Stimulated activated CD8-positive, alpha-beta memory T cell treated with anti-CD3 and anti-CD28 coated beads, Interleukin-4, amount 100 ng/mL, for 48 hours (primary cell): ENCODE results near the gene GLB1L2.

Experiments
- DNase-seq: peaks from one replicate; pipeline ENCODE4 v3.0.0-alpha.2; 2020

The GLB1L2 gene

GRCh38 chr11:134389464-134390180 lies 57.8 kb downstream of the GLB1L2 start:
- DNase-seq: no peak

DNA sequence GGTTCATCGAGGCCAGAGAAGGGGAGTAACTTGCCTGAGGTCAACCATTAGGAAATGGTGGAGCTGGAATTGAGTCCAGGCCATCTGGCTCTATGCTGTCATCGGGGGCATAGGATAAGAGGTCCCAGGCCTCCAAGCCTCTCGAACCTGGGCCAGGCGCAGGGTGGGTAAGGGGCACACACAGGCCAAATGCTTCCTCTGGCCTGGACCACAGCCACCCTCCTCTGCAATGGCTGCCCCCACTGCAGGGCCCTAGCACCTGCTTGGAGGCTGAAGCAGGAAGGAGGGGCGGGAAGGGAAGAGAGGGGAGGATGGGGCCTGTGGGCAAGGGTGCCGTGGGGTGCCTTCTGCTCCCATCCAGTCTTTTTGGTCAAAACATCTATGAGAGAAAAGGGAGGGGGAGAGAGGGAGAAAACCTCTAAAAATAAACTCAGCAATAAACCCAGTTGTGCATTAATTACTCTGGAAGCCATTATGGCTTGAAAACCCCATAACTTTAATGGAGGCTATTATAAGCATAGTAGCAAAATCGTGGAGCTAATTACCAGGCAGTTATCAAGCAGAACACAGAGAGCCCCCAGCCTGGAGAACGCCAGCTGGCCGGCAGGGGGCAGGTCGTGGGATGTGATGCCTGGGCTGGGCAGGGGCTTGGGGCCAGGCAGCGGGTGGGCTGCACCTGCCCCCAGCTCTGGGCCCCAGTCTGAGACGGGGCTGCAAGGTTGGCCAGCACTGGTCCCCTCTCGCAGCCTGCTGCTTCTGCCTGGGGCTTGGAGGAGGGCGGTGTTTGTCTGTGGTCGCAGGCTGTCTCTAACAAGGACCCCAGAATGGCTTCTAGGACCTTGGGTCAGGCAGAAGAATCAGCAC lies 59.1 kb downstream of the GLB1L2 start:
- no peak for DNase-seq

DNA sequence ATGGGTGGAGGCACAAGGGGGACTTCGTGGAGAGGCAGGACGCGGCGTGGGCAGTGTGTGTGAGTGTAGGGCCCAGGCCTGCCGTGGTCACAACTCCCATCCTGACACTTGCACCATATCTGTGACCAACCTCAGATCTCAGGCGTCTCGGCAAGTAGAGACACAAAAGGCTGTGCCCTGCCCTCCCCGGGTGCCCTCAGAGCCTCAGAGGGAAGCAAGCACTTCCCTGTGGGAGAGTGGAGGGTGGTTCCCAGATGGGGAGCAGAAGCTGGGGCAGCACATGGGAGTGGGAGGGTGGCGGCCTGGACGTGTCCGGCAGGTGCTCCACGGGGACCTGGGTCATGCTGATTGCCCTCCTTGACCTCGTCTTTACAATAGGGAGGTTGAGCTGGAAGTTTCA lies 59.9 kb downstream of the GLB1L2 start:
- no peak for DNase-seq

DNA sequence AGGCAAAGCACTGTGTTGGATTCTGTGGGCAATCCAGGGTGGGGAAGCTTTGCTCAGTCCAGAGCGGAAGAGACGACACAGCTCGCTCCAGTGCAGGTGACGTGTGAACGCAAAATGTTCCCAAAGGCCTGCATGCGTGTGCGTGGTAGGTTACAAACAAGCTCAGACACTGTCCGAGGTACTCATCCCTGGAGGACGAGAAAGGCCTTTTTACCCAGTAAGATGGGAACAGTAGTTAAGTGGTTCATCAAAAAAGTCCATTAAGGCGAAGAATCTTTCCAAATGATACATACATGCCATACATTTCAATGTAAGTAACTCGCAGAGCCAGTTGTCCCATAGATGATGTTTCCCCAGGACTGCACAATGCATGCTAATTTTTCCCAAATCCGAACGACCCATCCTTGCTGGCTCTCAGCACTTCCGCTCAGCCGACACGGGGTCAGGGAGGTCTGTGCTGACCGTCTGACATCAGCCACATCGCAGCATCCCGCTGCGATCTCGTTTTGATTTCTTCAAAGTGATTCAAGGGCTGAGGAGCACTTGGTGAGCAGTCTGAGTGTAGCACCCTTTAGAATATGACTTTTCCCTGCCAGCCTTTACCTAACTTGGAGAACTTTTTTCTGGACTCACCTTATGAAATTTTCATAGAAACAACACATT lies 61.3 kb downstream of the GLB1L2 start:
- DNase-seq: no peak

DNA sequence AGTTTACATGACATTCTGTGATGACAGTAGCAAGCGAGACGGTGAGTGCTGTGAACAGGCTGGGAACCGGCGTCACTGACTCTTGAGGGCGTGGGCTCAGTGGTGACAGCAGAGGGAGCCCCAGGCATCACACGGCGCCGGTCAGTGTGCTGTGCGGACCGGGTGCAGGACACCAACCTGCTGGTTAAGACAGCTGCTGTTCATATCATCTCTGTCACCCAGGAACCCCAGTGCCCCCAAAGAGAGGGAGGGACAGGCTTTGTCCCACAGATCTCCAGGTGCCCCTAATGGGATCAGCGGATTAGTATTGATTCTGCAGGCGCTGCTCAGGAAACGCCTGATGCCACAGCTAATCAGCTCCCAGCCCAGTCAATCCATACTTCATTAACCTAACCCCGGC lies 61.9 kb downstream of the GLB1L2 start:
- DNase-seq: no peak

DNA sequence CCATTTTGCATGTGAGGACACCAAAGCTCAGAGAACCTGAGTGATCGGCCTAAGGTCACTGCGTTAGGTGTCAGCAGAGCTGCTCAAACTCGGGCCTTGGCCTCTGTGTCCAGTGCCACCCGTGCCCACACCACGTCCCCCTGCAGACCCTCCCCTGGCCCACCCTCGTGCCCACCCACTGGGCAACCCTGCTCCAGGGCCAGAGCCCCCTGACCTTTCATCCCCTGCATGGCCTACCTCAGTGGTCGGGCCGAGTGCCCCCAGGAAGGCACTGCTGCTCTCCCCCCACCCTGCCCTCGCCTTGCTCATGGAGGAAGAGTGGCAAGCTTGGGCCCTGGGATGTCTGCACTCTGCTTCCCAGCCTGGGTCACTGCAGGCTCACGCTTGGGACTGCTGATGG lies 62.5 kb downstream of the GLB1L2 start:
- no peak for DNase-seq

- DNase-seq: no peak
Observed at GRCh38 chr11:134395002-134395401, 63.2 kb downstream of the GLB1L2 start.

DNA sequence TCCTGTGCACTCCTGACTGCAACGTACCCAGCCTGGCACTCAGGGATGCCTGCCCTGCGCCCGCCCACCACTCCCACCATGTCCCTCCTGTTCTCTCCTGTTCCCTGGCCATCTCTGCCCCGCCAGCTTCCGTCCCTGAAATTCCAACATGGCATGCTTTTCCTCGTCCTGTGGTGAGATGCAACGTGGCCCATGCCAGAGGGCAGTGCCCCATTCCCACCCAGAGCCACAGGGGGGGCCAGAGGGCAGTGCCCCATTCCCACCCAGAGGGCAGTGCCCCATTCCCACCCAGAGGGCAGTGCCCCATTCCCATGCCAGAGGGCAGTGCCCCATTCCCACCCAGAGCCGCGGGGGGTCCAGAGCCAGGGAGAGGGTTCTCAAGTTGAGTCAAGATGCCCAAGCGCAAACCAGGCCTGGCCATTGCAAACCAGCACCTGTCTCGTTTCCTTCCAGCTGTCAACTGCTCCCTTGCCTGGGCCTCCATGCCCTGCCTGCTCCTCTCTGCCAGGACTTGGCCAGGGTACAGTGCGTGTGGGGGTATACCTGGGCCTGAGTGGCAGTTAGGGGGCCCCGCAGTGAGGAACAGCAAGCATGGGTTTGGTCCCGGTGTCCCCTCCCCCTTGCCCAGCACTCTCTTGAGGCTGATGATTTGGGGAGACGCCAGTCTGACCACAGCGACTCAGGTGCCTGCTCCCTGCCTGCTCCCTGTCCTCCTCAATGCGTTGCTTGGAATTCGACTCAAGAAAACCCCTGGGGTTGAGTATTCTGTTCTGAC lies 65.7 kb downstream of the GLB1L2 start:
- no peak for DNase-seq

- no peak for DNase-seq
Observed at GRCh38 chr11:134398079-134398444, 66.3 kb downstream of the GLB1L2 start.

GRCh38 chr11:134398644-134399292 lies 67.0 kb downstream of the GLB1L2 start:
- DNase-seq: no peak

DNA sequence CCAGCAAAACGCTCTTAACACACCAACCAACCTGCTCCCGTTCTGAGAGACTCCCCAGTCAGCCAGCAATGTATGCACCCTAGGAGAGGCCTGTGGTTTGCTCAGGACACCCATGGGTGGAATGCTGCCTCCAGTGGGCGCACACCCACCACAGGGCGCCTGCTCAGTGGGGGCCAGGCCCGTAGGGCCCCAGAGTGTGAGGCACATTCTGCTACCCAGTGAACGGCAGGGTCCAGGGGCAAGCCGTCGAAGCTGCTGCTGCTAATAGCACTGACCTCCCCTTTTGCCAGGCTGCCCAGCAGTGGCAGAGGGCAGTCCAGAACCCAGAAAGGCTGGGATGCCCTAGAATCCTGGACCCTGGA lies 67.5 kb downstream of the GLB1L2 start:
- no peak for DNase-seq

DNA sequence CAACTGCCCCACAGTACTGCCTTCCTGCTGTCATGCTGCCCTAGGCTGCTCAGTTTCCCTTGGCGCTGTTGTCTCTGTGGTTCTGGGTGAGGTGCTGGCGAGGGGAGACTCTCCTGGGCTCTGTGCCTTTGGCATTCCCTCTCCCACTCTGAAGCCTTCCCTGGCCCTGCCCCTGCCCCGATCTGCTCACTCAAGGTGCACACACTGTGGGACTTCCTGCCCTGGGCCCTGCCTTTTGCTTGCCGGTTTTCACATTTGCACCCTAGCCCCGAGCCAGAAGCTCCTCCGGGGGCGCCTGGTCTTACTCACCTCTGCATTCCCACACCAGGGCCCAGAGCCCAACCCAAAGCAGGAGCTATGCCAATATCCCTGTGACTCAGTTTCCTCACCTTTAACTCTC lies 68.2 kb downstream of the GLB1L2 start:
- no peak for DNase-seq

- no peak for DNase-seq
Observed at GRCh38 chr11:134401825-134402809, 70.3 kb downstream of the GLB1L2 start.

DNA sequence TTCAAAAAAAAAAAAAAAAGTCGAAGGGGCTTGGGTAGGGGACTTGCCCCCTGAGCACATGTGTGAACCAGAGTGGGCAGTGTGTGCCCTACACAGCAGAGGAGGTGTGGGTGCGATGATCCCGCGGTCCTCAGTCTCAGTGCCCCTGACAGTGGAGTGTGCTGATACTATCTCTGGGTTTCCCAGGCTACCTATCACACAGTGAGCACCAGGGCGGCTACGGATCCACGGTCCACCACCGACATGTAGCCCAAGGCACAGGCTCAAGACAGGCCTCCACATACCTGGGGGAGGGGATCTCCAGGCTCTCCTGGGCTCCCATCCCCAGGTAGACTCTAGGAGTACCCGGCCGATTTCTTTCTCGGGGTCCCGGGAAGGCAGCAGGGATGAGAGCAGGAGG lies 71.1 kb downstream of the GLB1L2 start:
- DNase-seq: no peak

GRCh38 chr11:134404575-134405341 lies 73.0 kb downstream of the GLB1L2 start:
- no peak for DNase-seq

DNA sequence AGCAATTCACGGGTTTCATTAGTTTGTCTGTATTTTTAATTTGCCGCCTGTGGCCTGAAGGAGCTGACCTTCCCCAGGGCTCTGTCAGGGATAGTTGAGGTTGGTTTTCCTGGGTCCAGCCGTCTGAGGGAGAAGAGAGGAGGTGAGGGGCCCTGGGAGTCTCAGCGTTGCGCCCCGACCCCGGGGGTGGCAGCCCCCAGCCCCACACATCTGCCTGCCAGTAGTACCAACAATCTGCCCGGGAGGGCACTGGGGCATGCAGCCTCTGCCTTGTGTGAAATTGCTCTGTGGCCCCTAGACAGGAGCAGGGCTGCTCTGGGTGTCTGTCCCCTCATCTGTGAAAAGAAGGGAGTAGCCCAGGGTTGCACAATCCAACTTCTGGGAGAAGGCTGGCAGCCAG lies 73.6 kb downstream of the GLB1L2 start:
- DNase-seq: no peak

- DNase-seq: no peak
Observed at GRCh38 chr11:134405841-134406240, 74.1 kb downstream of the GLB1L2 start.

DNA sequence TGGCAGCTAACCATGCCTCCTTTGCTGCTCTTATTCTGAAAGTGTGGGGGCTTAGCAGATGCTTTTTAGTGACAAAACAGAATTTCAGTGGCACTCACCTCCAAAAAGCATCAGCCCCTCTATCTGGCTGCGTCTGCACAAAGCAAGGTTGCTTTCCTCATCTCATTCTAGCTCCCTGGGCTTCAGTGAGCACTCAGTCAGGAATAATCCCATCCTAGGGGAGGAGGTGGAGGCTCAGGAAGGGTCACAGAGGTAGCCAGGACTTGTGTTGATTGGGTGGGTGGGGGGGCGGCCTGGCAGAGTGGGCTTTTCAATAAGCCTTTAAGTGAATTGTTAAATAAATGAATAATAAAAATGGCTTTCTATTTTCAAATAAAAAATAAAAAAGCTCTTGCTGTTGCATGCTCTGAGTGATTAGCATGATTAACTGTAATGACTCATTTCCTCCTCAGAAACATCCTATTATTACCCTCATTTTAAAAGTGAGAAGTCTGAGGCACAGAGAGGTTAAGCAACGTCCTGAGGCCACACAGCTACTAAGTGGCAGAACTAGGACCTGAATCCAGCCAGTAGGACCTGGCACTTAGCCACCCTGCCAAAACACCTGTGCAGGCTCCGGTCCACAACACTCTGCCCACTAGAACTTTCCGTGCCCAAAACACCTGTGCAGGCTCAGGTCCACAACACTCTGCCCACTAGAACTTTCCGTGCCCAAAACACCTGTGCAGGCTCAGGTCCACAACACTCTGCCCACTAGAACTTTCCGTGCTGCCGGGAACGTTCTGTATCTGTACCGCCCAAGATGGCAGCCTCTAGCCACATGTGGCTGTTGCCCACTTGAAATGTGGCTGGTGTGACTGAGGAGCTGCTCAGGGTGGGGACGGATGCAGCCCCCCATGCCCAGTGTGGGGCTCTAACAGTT lies 74.7 kb downstream of the GLB1L2 start:
- DNase-seq: no peak

DNA sequence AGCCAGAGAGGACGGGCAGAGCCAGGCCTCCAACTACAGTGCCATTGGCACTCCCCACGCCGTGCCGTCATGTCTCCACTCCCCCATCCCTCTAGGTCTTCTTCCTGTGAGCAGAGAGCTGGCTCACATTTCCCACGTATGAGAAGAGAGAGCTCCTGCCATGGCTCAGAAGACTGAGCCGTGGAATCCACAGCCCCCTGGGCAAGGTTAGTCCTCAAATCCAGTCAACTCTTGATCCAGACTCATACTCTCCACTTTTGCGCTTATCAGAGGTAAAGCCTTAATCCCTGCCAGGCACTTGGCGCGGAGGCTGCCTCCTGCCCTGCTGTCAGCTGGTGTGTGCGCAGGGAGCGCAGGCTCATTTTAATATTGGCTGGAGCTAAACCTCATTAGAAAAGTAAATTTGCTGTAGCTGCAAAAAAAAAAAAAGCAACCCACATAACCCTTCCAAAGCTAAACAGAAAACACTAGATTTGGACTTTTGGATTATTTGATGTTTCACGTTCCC lies 75.6 kb downstream of the GLB1L2 start:
- no peak for DNase-seq
